PC-3 (cell line): ENCODE data around the gene FAM184A.

Experiments
- CTCF ChIP-seq: fragments of 300-600 bp; sonication (generic); conservative IDR thresholded peaks from 2 replicates; pipeline ENCODE4 v1.5.1; 2017; ENCODE audit warnings: antibody characterized with exemption, low read depth, mild to moderate bottlenecking, low read length
- EZH2 ChIP-seq: fragments of 300-600 bp; sonication (generic); IDR thresholded peaks from one replicate; pipeline ENCODE4 v1.6.1; 2017; ENCODE audit warnings: antibody characterized with exemption, mild to moderate bottlenecking, low read length; ENCODE audit not compliant: unreplicated experiment
- EZH2phosphoT487 ChIP-seq: fragments of 300-600 bp; sonication (generic); IDR thresholded peaks from 2 replicates; pipeline ENCODE4 v1.6.1; 2018; ENCODE audit warnings: mild to moderate bottlenecking, antibody characterized with exemption, low read length, borderline replicate concordance

GRCh38 chr6:119035459-119035858 is 43.0 kb downstream of the FAM184A start:
- TF ChIP-seq CTCF (no peak), EZH2phosphoT487 (no peak), EZH2 (no peak)
